ENCODE measurements around the gene PCDHA1. TPM values are rescaled to one million over a fixed set of nuclear protein-coding genes. Genes with fewer than 3 reads are reported as not detected.

The PCDHA1 gene
- total RNA-seq, 6 donors from 2014 or later: 0.13 TPM; not detected in 5

DNA sequence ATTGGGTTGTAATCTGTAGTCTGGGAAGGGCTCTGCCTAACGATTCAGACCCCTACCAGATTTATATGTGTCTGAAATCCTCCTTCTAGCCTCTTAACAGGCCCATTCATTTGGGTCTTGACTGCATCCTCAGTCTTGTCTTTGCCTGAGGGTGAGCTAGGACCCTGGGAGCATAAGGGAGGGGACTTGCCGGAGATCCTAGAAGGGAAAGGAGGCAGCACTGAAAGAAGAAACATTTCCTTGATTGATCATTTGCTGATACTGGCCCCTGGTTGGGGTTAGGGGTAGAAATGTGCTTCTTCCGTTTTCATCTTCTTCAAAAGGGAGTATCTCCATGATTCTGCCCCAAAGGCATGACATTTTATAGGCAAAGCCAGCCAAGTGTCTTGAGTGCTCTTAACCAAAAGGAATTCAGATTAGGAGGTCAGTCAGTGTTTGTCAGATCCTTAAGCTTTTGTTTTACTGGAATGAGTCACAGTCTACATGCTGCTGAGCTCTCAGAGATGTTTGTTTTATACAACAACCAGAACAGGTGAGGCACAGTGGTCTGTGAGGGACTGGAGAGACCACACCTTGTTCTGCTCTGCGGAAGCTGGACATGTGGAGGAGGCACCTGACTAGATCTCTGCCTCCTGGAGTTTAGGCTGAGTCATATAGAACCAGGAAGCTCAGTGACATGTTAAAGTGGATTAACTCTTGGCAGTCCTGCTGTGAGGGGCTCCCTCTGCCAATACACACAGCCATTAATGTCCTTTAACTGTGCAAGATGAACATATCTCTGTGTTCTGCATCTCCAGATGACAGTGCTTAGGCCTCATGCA lies 218.1 kb downstream of the PCDHA1 start:
- peak overlapping the region; percentile 1 to 60 (median 54) for H3K27ac ChIP-seq
- H3K4me1 ChIP-seq: peaks cover 7 to 28% (median 16%) of the 10 kb centered on the region in 4 donors
- peak in 1 of 2 donors; percentile 91 for DNase-seq
- H3K9me3 ChIP-seq: no peaks in the 10 kb centered on the region
- 38 to 45% methylated on average over 4 of the region's 4 CpGs for WGBS, 2 donors
- no peak overlapping the region for H3K4me3 ChIP-seq
- TF ChIP-seq, protein P1, sequence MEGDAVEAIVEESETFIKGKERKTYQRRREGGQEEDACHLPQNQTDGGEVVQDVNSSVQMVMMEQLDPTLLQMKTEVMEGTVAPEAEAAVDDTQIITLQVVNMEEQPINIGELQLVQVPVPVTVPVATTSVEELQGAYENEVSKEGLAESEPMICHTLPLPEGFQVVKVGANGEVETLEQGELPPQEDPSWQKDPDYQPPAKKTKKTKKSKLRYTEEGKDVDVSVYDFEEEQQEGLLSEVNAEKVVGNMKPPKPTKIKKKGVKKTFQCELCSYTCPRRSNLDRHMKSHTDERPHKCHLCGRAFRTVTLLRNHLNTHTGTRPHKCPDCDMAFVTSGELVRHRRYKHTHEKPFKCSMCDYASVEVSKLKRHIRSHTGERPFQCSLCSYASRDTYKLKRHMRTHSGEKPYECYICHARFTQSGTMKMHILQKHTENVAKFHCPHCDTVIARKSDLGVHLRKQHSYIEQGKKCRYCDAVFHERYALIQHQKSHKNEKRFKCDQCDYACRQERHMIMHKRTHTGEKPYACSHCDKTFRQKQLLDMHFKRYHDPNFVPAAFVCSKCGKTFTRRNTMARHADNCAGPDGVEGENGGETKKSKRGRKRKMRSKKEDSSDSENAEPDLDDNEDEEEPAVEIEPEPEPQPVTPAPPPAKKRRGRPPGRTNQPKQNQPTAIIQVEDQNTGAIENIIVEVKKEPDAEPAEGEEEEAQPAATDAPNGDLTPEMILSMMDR (IDR thresholded peaks at IDR 0.05): no peak
- peak in 2 of 4 donors; percentile 64 to 88 for TF ChIP-seq EP300 (IDR thresholded peaks at IDR 0.05)
- TF ChIP-seq POLR2AphosphoS5 (IDR thresholded peaks at IDR 0.05): peak; percentile 49 to 73
- no peaks in the 10 kb centered on the region for H3K27me3 ChIP-seq
- no peaks in the 10 kb centered on the region for H3K36me3 ChIP-seq
- ATAC-seq (ENCODE audit: low FRiP score in 2 of 2): peak; percentile 72 to 97

GRCh38 chr5:141007791-141008190 lies 221.9 kb downstream of the PCDHA1 start:
- no peaks in the 10 kb centered on the region for H3K36me3 ChIP-seq
- H3K4me1 ChIP-seq: peaks cover 0 to 12% (median 3%) of the 10 kb centered on the region in 4 donors
- ATAC-seq (ENCODE audit: low FRiP score in 2 of 2) (no peak), DNase-seq (no peak)
- no peaks in the 10 kb centered on the region for H3K27me3 ChIP-seq
- no peaks in the 10 kb centered on the region for H3K9me3 ChIP-seq
- H3K4me3 ChIP-seq: no peak overlapping the region
- no peak for TF ChIP-seq POLR2A (IDR thresholded peaks at IDR 0.05)
- TF ChIP-seq EP300 (IDR thresholded peaks at IDR 0.05): no peak
- TF ChIP-seq POLR2AphosphoS5 (IDR thresholded peaks at IDR 0.05): no peak
- H3K27ac ChIP-seq: no peak overlapping the region

- Histone ChIP-seq H3K36me3 (no peaks in the 10 kb centered on the region), H3K4me1 (no peaks in the 10 kb centered on the region), H3K4me3 (no peak overlapping the region), H3K27me3 (no peaks in the 10 kb centered on the region), H3K27ac (no peak overlapping the region), H3K9me3 (no peaks in the 10 kb centered on the region)
- no peak for ATAC-seq (ENCODE audit: low FRiP score in 2 of 2)
- no peak for DNase-seq
- 52 to 53% methylated on average over 12 of the region's 12 CpGs for WGBS, 2 donors
- TF ChIP-seq, protein P1 (IDR thresholded peaks at IDR 0.05): no peak
- no peak for TF ChIP-seq EP300 (IDR thresholded peaks at IDR 0.05)
- no peak for TF ChIP-seq POLR2A (IDR thresholded peaks at IDR 0.05)
- no peak for TF ChIP-seq POLR2AphosphoS5 (IDR thresholded peaks at IDR 0.05)
Measured at GRCh38 chr5:141010047-141010793, 224.3 kb downstream of the PCDHA1 start.

- Histone ChIP-seq H3K4me1 (no peaks in the 10 kb centered on the region), H3K27ac (no peak overlapping the region), H3K27me3 (no peaks in the 10 kb centered on the region), H3K4me3 (no peak overlapping the region), H3K36me3 (no peaks in the 10 kb centered on the region), H3K9me3 (no peaks in the 10 kb centered on the region)
- TF ChIP-seq, protein P1 (IDR thresholded peaks at IDR 0.05): no peak
- TF ChIP-seq EP300 (IDR thresholded peaks at IDR 0.05): no peak
- no peak for TF ChIP-seq POLR2AphosphoS5 (IDR thresholded peaks at IDR 0.05)
- no peak for TF ChIP-seq POLR2A (IDR thresholded peaks at IDR 0.05)
- ATAC-seq (ENCODE audit: low FRiP score in 2 of 2): no peak
- DNase-seq: no peak
Measured at GRCh38 chr5:141017943-141018342, 232.0 kb downstream of the PCDHA1 start.

- no peaks in the 10 kb centered on the region for H3K27me3 ChIP-seq
- H3K4me1 ChIP-seq: no peaks in the 10 kb centered on the region
- H3K4me3 ChIP-seq: no peak overlapping the region
- ATAC-seq (ENCODE audit: low FRiP score in 2 of 2) (no peak), DNase-seq (no peak)
- no peaks in the 10 kb centered on the region for H3K9me3 ChIP-seq
- whole genome bisulfite sequencing, 2 donors: 92 to 100% methylated on average over 1 of the region's 1 CpG
- TF ChIP-seq, protein P1 (IDR thresholded peaks at IDR 0.05): no peak
- no peak for TF ChIP-seq EP300 (IDR thresholded peaks at IDR 0.05)
- H3K36me3 ChIP-seq: no peaks in the 10 kb centered on the region
- H3K27ac ChIP-seq: no peak overlapping the region
Measured at GRCh38 chr5:141022384-141022783, 236.4 kb downstream of the PCDHA1 start.
